ENCODE results near the gene DHX9.

DHX9 gene

DNA sequence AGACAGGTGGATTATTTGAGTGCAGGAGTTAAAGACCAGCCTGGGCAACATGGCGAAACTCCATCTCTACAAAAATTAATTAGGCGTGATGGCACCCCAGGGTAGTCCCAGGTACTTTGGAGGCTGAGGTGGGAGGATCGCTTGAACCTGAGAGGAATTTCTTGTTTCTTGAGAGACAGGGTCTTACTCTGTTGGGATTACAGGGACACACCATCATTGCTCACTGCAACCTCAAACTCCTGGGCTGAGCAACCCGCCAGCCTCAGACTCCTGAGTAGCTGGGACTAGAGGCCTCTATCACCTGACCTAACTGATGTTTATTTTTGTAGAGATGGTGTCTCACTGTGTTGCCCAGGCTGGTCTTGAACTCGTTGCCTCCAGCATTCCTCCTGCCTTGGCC lies 24.8 kb downstream of the DHX9 start:
- Histone ChIP-seq H3K36me3 (ENCODE audit: control insufficient read depth, insufficient read depth, low read length) (peaks cover 100% of the 10 kb centered on the region), H3K9ac (ENCODE audit: low read depth, low read length) (no peak overlapping the region), H3K4me3 (ENCODE audit: low read depth, low read length) (no peak overlapping the region), H3K9me3 (ENCODE audit: control insufficient read depth, insufficient read depth, low read length) (no peaks in the 10 kb centered on the region), H3K27me3 (ENCODE audit: control insufficient read depth, insufficient read depth, low read length) (no peaks in the 10 kb centered on the region), H3K27ac (ENCODE audit: low read depth, low read length) (no peak overlapping the region), H3K4me1 (ENCODE audit: control insufficient read depth, insufficient read depth, low read length) (no peaks in the 10 kb centered on the region)

DNA sequence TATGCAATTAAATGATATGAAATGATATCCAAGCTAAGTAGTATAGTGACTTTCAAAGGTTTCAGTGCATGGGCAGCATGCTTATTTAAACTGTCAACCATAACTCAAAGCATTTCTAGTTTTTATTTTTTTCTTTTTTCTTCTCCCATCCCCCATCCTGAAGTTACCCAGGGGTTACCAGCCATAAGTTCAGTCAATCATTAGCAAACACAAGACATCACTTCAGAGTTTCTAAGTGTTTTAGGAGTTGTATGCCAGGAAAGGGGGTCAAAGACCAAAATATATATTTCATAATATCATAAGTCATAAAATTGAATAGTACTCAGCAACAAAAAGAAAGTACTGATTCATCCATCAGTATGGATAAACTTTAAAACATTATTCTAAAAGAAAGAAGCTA lies 28.7 kb downstream of the DHX9 start:
- Histone ChIP-seq H3K4me1 (ENCODE audit: control insufficient read depth, insufficient read depth, low read length) (no peaks in the 10 kb centered on the region), H3K9ac (ENCODE audit: low read depth, low read length) (no peak overlapping the region), H3K27ac (ENCODE audit: low read depth, low read length) (no peak overlapping the region), H3K4me3 (ENCODE audit: low read depth, low read length) (no peak overlapping the region), H3K9me3 (ENCODE audit: control insufficient read depth, insufficient read depth, low read length) (no peaks in the 10 kb centered on the region), H3K27me3 (ENCODE audit: control insufficient read depth, insufficient read depth, low read length) (no peaks in the 10 kb centered on the region), H3K36me3 (ENCODE audit: control insufficient read depth, insufficient read depth, low read length) (peaks cover 100% of the 10 kb centered on the region)

DNA sequence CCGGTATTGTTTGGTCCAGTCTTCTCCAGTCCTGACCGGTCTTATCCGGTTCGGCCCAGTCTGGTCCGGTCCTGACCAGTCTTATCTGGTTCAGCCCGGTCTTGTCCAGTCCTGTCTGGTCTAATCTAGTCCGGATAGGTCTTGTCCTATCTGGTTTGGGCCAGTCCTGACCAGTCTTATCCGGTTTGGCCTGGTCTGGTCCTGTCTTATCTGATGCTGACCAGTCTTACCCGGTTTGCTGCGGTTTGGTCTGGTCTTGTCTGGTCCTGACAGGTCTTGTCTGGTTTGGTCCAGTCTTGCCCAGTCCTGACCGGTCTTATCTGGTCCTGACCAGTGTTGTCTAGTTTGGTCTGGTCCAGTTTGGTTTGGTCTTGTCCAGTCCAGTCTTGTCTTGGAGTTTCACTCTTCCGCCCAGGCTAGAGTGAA lies 30.1 kb downstream of the DHX9 start:
- peaks cover 100% of the 10 kb centered on the region for H3K36me3 ChIP-seq (ENCODE audit: control insufficient read depth, insufficient read depth, low read length)
- H3K27me3 ChIP-seq (ENCODE audit: control insufficient read depth, insufficient read depth, low read length) = no peaks in the 10 kb centered on the region
- no peaks in the 10 kb centered on the region for H3K9me3 ChIP-seq (ENCODE audit: control insufficient read depth, insufficient read depth, low read length)
- H3K4me1 ChIP-seq (ENCODE audit: control insufficient read depth, insufficient read depth, low read length) = no peaks in the 10 kb centered on the region
- H3K4me3 ChIP-seq (ENCODE audit: low read depth, low read length) = no peak overlapping the region
- H3K9ac ChIP-seq (ENCODE audit: low read depth, low read length) = peak overlapping the region; percentile 50; the same call in 1 of the 2 replicates
- peak overlapping the region; percentile 66 for H3K27ac ChIP-seq (ENCODE audit: low read depth, low read length)

DNA sequence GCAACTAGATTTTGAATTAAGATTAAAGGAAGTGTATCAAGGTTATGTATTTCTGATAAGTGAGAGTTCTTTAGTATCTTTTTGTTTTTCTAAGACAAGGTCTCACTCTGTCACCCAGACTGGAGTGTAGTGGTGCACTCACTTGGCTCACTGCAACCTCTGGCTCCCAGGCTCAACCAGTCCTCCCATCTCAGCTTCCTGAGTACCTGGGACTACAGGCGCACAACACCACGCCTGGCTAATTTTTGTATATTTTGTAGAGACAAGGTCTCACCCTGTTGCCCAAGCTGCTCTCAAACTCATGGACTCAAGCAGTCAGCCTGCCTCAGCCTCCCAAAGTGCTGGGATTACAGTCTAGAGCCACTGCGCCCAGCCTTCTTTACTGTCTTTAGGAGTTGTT lies 33.7 kb downstream of the DHX9 start:
- Histone ChIP-seq H3K27ac (ENCODE audit: low read depth, low read length) (no peak overlapping the region), H3K9ac (ENCODE audit: low read depth, low read length) (no peak overlapping the region), H3K36me3 (ENCODE audit: control insufficient read depth, insufficient read depth, low read length) (peaks cover 100% of the 10 kb centered on the region), H3K9me3 (ENCODE audit: control insufficient read depth, insufficient read depth, low read length) (no peaks in the 10 kb centered on the region), H3K4me1 (ENCODE audit: control insufficient read depth, insufficient read depth, low read length) (no peaks in the 10 kb centered on the region), H3K27me3 (ENCODE audit: control insufficient read depth, insufficient read depth, low read length) (no peaks in the 10 kb centered on the region), H3K4me3 (ENCODE audit: low read depth, low read length) (no peak overlapping the region)

DNA sequence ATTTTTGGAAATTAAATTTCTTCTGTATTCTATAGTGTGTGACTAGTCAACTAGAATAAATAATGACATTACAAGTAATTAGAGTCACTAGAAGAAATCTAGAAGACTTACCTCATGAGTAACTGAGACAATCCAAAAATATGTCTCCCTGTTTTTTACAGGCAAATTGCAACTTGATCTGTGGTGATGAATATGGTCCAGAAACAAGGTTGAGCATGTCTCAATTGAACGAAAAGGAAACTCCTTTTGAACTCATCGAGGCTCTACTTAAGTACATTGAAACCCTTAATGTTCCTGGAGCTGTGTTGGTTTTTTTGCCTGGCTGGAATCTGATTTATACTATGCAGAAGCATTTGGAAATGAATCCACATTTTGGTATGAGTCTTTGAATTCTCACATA lies 36.7 kb downstream of the DHX9 start:
- Histone ChIP-seq H3K9me3 (ENCODE audit: control insufficient read depth, insufficient read depth, low read length) (no peaks in the 10 kb centered on the region), H3K4me3 (ENCODE audit: low read depth, low read length) (no peak overlapping the region), H3K27ac (ENCODE audit: low read depth, low read length) (no peak overlapping the region), H3K27me3 (ENCODE audit: control insufficient read depth, insufficient read depth, low read length) (no peaks in the 10 kb centered on the region), H3K4me1 (ENCODE audit: control insufficient read depth, insufficient read depth, low read length) (no peaks in the 10 kb centered on the region), H3K36me3 (ENCODE audit: control insufficient read depth, insufficient read depth, low read length) (peaks cover 100% of the 10 kb centered on the region), H3K9ac (ENCODE audit: low read depth, low read length) (no peak overlapping the region)

DNA sequence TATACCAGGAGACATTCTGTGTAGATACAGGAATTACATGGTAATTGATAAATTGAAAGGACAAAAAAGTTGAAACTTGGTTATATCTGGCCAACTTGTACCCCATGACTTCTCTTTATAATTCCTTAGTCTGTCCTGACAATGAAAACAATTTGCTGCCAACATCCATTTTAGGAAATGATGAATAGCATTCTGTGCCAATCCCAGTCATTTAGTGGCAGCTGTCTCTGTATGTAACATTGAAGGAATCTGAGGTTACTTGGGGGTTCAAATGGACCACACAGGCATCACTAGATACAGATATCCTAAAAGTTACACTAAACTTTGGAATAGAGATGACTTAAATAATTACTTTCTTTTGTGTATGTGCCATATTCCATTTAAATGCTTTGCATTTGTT lies 38.2 kb downstream of the DHX9 start:
- Histone ChIP-seq H3K4me3 (ENCODE audit: low read depth, low read length) (no peak overlapping the region), H3K4me1 (ENCODE audit: control insufficient read depth, insufficient read depth, low read length) (no peaks in the 10 kb centered on the region), H3K27ac (ENCODE audit: low read depth, low read length) (no peak overlapping the region), H3K27me3 (ENCODE audit: control insufficient read depth, insufficient read depth, low read length) (no peaks in the 10 kb centered on the region), H3K36me3 (ENCODE audit: control insufficient read depth, insufficient read depth, low read length) (peaks cover 100% of the 10 kb centered on the region), H3K9ac (ENCODE audit: low read depth, low read length) (no peak overlapping the region), H3K9me3 (ENCODE audit: control insufficient read depth, insufficient read depth, low read length) (no peaks in the 10 kb centered on the region)

DNA sequence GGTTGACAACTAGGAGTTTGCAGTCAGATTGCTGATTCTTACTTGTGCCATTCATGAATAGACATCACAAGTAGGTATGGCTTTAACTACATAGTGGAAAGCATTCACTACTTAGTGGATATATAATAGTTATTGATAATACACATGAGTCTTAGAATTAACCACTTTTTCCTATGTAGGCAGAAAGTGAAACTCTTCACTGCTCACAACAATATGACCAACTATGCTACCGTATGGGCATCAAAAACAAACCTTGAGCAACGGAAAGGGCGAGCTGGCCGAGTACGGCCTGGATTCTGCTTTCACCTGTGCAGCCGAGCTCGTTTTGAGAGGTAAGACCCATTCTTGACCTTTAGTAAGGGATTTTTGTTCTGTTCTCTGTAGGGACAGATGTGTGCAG lies 38.7 kb downstream of the DHX9 start:
- Histone ChIP-seq H3K27me3 (ENCODE audit: control insufficient read depth, insufficient read depth, low read length) (no peaks in the 10 kb centered on the region), H3K9ac (ENCODE audit: low read depth, low read length) (no peak overlapping the region), H3K4me1 (ENCODE audit: control insufficient read depth, insufficient read depth, low read length) (no peaks in the 10 kb centered on the region), H3K36me3 (ENCODE audit: control insufficient read depth, insufficient read depth, low read length) (peaks cover 99% of the 10 kb centered on the region), H3K27ac (ENCODE audit: low read depth, low read length) (no peak overlapping the region), H3K4me3 (ENCODE audit: low read depth, low read length) (no peak overlapping the region), H3K9me3 (ENCODE audit: control insufficient read depth, insufficient read depth, low read length) (no peaks in the 10 kb centered on the region)

DNA sequence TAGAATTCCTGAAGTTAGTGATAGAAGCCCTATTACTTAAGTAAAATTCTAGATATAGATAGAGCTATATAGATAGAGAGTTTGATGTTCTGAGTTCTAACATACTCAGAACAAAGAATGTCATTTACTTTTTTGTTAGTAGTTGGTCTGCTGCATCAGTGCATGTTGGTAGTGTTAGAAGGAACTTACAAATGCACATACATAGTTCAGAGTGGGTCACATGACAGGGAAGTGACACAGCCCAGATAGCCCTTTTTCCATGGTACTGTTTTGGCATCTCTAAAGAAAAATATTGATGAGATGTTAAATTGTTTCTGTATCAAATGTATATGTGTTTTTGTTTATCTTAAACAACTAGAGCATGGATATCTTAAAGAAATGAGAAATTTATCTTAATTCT lies 45.7 kb downstream of the DHX9 start:
- Histone ChIP-seq H3K4me3 (ENCODE audit: low read depth, low read length) (no peak overlapping the region), H3K27ac (ENCODE audit: low read depth, low read length) (no peak overlapping the region), H3K36me3 (ENCODE audit: control insufficient read depth, insufficient read depth, low read length) (peaks cover 92% of the 10 kb centered on the region), H3K27me3 (ENCODE audit: control insufficient read depth, insufficient read depth, low read length) (no peaks in the 10 kb centered on the region), H3K9me3 (ENCODE audit: control insufficient read depth, insufficient read depth, low read length) (no peaks in the 10 kb centered on the region), H3K4me1 (ENCODE audit: control insufficient read depth, insufficient read depth, low read length) (no peaks in the 10 kb centered on the region), H3K9ac (ENCODE audit: low read depth, low read length) (no peak overlapping the region)

DNA sequence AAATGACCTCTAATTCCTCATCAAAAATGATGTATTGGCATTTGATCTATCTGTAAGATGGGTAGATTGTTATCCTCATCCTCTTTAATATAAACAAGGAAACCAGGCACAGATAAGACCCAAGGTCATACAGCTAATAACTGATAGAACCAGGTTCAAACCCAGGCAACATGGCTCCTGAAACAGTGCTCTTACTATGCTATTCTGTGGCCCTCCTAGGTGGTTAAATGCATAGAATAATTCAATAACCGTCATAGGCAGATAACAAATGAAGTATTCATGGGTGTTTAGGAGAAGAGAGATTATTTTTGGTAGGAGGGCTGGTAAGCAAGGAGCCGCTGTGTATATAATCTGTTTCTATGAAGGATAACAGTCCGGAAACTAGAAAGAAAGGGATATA lies 46.4 kb downstream of the DHX9 start:
- Histone ChIP-seq H3K9ac (ENCODE audit: low read depth, low read length) (no peak overlapping the region), H3K4me1 (ENCODE audit: control insufficient read depth, insufficient read depth, low read length) (no peaks in the 10 kb centered on the region), H3K36me3 (ENCODE audit: control insufficient read depth, insufficient read depth, low read length) (peaks cover 85% of the 10 kb centered on the region), H3K9me3 (ENCODE audit: control insufficient read depth, insufficient read depth, low read length) (no peaks in the 10 kb centered on the region), H3K27ac (ENCODE audit: low read depth, low read length) (no peak overlapping the region), H3K27me3 (ENCODE audit: control insufficient read depth, insufficient read depth, low read length) (no peaks in the 10 kb centered on the region), H3K4me3 (ENCODE audit: low read depth, low read length) (no peak overlapping the region)

DNA sequence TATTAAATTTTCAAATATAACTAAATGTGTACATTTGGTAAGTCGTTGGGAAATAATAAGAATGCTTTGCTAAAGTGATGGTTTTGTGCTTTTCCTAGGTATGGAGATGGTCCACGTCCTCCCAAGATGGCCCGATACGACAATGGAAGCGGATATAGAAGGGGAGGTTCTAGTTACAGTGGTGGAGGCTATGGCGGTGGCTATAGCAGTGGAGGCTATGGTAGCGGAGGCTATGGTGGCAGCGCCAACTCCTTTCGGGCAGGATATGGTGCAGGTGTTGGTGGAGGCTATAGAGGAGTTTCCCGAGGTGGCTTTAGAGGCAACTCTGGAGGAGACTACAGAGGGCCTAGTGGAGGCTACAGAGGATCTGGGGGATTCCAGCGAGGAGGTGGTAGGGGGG lies 47.8 kb downstream of the DHX9 start:
- Histone ChIP-seq H3K4me3 (ENCODE audit: low read depth, low read length) (no peak overlapping the region), H3K36me3 (ENCODE audit: control insufficient read depth, insufficient read depth, low read length) (peaks cover 71% of the 10 kb centered on the region), H3K27me3 (ENCODE audit: control insufficient read depth, insufficient read depth, low read length) (no peaks in the 10 kb centered on the region), H3K4me1 (ENCODE audit: control insufficient read depth, insufficient read depth, low read length) (0 out of 2 replicates have a peak, but pooled peaks cover 4% of the 10 kb centered on the region), H3K27ac (ENCODE audit: low read depth, low read length) (no peak overlapping the region), H3K9me3 (ENCODE audit: control insufficient read depth, insufficient read depth, low read length) (no peaks in the 10 kb centered on the region), H3K9ac (ENCODE audit: low read depth, low read length) (no peak overlapping the region)

DNA sequence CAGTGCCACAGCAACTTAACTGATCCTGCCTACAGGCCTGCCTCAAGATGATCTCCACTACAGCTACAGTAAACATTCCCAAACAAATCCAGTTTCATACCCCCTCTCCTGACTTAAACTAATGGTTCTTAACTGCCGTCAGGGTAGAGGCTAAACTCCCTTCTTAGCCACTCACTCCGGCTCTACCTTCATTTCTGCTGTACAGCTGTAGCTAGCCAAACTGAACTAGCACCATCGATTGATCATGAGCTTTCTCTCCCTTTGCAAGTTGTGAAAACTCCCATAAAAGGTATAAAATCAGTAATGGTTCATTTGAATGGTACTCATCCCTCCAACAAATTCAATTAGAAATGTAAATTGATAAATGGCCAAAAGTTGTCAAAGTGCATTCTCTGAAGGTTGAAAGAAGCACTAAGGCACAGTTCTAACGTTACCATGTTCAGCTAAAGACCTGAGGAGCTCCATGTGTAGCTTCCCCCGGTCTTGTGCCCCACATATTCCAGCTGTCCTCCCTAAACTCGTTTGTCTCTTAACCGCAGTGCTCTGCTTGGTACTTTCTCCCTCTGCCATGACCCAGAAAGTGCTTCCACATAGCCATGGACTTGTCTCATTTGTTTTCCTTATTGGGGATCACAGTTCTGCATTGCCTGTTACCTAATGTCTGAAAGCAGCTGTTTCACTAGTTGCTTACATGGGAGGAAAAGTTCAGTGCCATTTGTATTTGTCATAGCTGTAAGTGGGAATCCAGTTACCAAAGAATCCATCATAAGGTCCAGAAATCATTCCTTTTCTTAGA lies 49.8 kb downstream of the DHX9 start:
- H3K36me3 ChIP-seq (ENCODE audit: control insufficient read depth, insufficient read depth, low read length) = peaks cover 52% of the 10 kb centered on the region

More for the DNA sequence above, 49.8 kb downstream of the DHX9 start:
- H3K27ac ChIP-seq (ENCODE audit: low read depth, low read length) = no peak overlapping the region
- no peak overlapping the region for H3K9ac ChIP-seq (ENCODE audit: low read depth, low read length)
- H3K9me3 ChIP-seq (ENCODE audit: control insufficient read depth, insufficient read depth, low read length) = no peaks in the 10 kb centered on the region
- 0 out of 2 replicates have a peak, but pooled peaks cover 4% of the 10 kb centered on the region for H3K4me1 ChIP-seq (ENCODE audit: control insufficient read depth, insufficient read depth, low read length)
- no peaks in the 10 kb centered on the region for H3K27me3 ChIP-seq (ENCODE audit: control insufficient read depth, insufficient read depth, low read length)
- no peak overlapping the region for H3K4me3 ChIP-seq (ENCODE audit: low read depth, low read length)
